Measurements from ENCODE around the gene RGS18. TPM values are rescaled to one million over a fixed set of nuclear protein-coding genes. Genes with fewer than 3 reads are reported as not detected.

RGS18 gene
- total and polyA plus RNA-seq, 9 of the 15 experiments (the other 6 are each of a cell fraction or from before 2014, with no cell fraction given): 0.03 to 0.11 (median 0.05) TPM; not detected in 5

GRCh38 chr1:192123212-192123611 is 35.0 kb upstream of the RGS18 start:
- Histone ChIP-seq H3K27me3 (ENCODE audit: control insufficient read depth in 2 of 2, insufficient read depth in 2 of 2, low read length in 2 of 2) (no peaks in the 10 kb centered on the region), H3K79me2 (ENCODE audit: control insufficient read depth, insufficient read depth, low read length) (no peaks in the 10 kb centered on the region), H3K36me3 (ENCODE audit: control insufficient read depth, insufficient read depth, low read length) (no peaks in the 10 kb centered on the region; the same call in 2 of the 3 replicates), H2AFZ (ENCODE audit: low read depth, low read length) (peak overlapping the region; percentile 89), H3K4me2 (ENCODE audit: insufficient read depth, low read length) (peak overlapping the region; percentile 39; the same call in 1 of the 2 replicates), H4K20me1 (replicated peaks; ENCODE audit: control insufficient read depth, insufficient read depth, low read length) (no peaks in the 10 kb centered on the region), H3K4me1 (replicated peaks in 1 of 2; ENCODE audit: control insufficient read depth in 2 of 2, insufficient read depth in 2 of 2, low read length in 2 of 2) (peaks cover 0 to 11% of the 10 kb centered on the region in 2 experiments; a peak in 3 of 5 replicates), H3K9ac (ENCODE audit: insufficient read depth in 1 of 2, low read depth in 2 of 2, low read length in 2 of 2) (peak overlapping the region in 1 of 2 experiments; percentile 45; a peak in 1 of 4 replicates), H3K27ac (ENCODE audit: extremely low read depth, low read depth, low read length) (peak overlapping the region; percentile 79), H3K9me3 (replicated peaks; ENCODE audit: control insufficient read depth, insufficient read depth, low read depth, low read length) (0 out of 2 replicates have a peak, but pooled peaks cover 3% of the 10 kb centered on the region), H3K4me3 (no peak overlapping the region), H3K9me1 (ENCODE audit: control insufficient read depth, insufficient read depth, low read length) (no peaks in the 10 kb centered on the region)
- POLR2A ChIA-PET: interaction anchor here (0.5 to 2.0 kb wide), 2 partner anchors 15 to 43 kb away, joined by 3 to 8 read pairs; no protein-coding TSS in a partner anchor
- peak; percentile 63 for ATAC-seq
- TF ChIP-seq EHMT2 (IDR thresholded peaks at IDR 0.05) (0 out of 2 replicates have a peak, but pooled peaks have one; percentile 20), FOXP1 (CRISPR knock-in tag; IDR thresholded peaks at IDR 0.05) (0 out of 2 replicates have a peak, but pooled peaks have one; percentile 22), MIER1 (IDR thresholded peaks at IDR 0.05; ENCODE audit: low read depth) (peak; percentile 76), ZNF699 (CRISPR knock-in tag; IDR thresholded peaks at IDR 0.05; ENCODE audit: insufficient replicate concordance) (no peak)
- intact Hi-C loops (cut with micrococcal nuclease): no loop called here
- no TSS peak for BruUV-seq (replicated peaks)
- in situ Hi-C loops (cut with MboI): no loop called here
- FAIRE-seq: peak; percentile 26
- CTCF ChIA-PET (ENCODE audit: low intra/inter-chr PET ratio): no interaction called here
- WGBS (ENCODE audit: insufficient coverage, low coverage, missing lambda C conversion rate): 2% methylated on average over 2 of the region's 2 CpGs
- DNase-seq (ENCODE audit: extremely low read depth in 1 of 4, low spot score in 3 of 4): peak in 1 of 4 experiments; percentile 52

- Histone ChIP-seq H3K4me2 (ENCODE audit: insufficient read depth, low read length) (no peak overlapping the region), H3K9me1 (ENCODE audit: control insufficient read depth, insufficient read depth, low read length) (no peaks in the 10 kb centered on the region), H3K9ac (ENCODE audit: insufficient read depth in 1 of 2, low read depth in 2 of 2, low read length in 2 of 2) (no peak overlapping the region), H3K4me3 (no peak overlapping the region), H3K79me2 (ENCODE audit: control insufficient read depth, insufficient read depth, low read length) (no peaks in the 10 kb centered on the region), H4K20me1 (replicated peaks; ENCODE audit: control insufficient read depth, insufficient read depth, low read length) (no peaks in the 10 kb centered on the region), H3K4me1 (replicated peaks in 1 of 2; ENCODE audit: control insufficient read depth in 2 of 2, insufficient read depth in 2 of 2, low read length in 2 of 2) (peaks cover 0 to 5% of the 10 kb centered on the region in 2 experiments; a peak in 3 of 5 replicates), H2AFZ (ENCODE audit: low read depth, low read length) (no peak overlapping the region), H3K36me3 (ENCODE audit: control insufficient read depth, insufficient read depth, low read length) (no peaks in the 10 kb centered on the region; the same call in 2 of the 3 replicates), H3K27ac (ENCODE audit: extremely low read depth, low read depth, low read length) (no peak overlapping the region), H3K27me3 (ENCODE audit: control insufficient read depth in 2 of 2, insufficient read depth in 2 of 2, low read length in 2 of 2) (no peaks in the 10 kb centered on the region), H3K9me3 (replicated peaks; ENCODE audit: control insufficient read depth, insufficient read depth, low read depth, low read length) (0 out of 2 replicates have a peak, but pooled peaks cover 3% of the 10 kb centered on the region)
- POLR2A ChIA-PET: no interaction called here
- intact Hi-C loops (cut with micrococcal nuclease) (no loop called here), in situ Hi-C loops (cut with MboI) (no loop called here)
- DNase-seq (ENCODE audit: extremely low read depth in 1 of 4, low spot score in 3 of 4) (no peak), ATAC-seq (no peak), FAIRE-seq (no peak)
- WGBS (ENCODE audit: insufficient coverage, low coverage, missing lambda C conversion rate): 44% methylated on average over 2 of the region's 2 CpGs
- BruUV-seq (replicated peaks): no TSS peak
- CTCF ChIA-PET (ENCODE audit: low intra/inter-chr PET ratio): no interaction called here
- TF ChIP-seq MAFK (IDR thresholded peaks at IDR 0.05; ENCODE audit: low read length): peak; percentile 92
- peak; percentile 95 for TF ChIP-seq MAFF (IDR thresholded peaks at IDR 0.05; ENCODE audit: low read length)
- peak; percentile 87 for TF ChIP-seq MAFG (tag; conservative IDR thresholded peaks at IDR 0.05)
- peak; percentile 94 for TF ChIP-seq ZNF316 (IDR thresholded peaks at IDR 0.05)
- no peak for TF ChIP-seq MCM2 (IDR thresholded peaks at IDR 0.05; ENCODE audit: low read depth)
- no peak for TF ChIP-seq SAFB2 (IDR thresholded peaks at IDR 0.05; ENCODE audit: borderline replicate concordance, low read depth, low read length, severe bottlenecking)
- no peak for TF ChIP-seq RFX1 (IDR thresholded peaks at IDR 0.05)
- no peak for TF ChIP-seq MTA1 (IDR thresholded peaks at IDR 0.05; ENCODE audit: borderline replicate concordance)
- no peak for TF ChIP-seq FOXA1 (IDR thresholded peaks at IDR 0.05; ENCODE audit: borderline replicate concordance)
- no peak for TF ChIP-seq DDX20 (tag; IDR thresholded peaks at IDR 0.05; ENCODE audit: low read depth)
- TF ChIP-seq GTF2E2 (tag; IDR thresholded peaks at IDR 0.05): no peak
- TF ChIP-seq MCM3 (IDR thresholded peaks at IDR 0.05): no peak
- TF ChIP-seq C11orf30 (IDR thresholded peaks at IDR 0.05; ENCODE audit: low read depth): peak; percentile 92
- no peak for TF ChIP-seq ZNF699 (CRISPR knock-in tag; IDR thresholded peaks at IDR 0.05; ENCODE audit: insufficient replicate concordance)
Observed at GRCh38 chr1:192126030-192126619, 32.1 kb upstream of the RGS18 start.
